Measurements from ENCODE around the gene NDUFA7. TPM values are rescaled to one million over a fixed set of nuclear protein-coding genes. Genes with fewer than 3 reads are reported as not detected.
"Not testable (repeated sequence)": the region's sequence is repeated elsewhere in the genome, so short reads cannot be mapped to it uniquely, and the experiment has no call there.

Gene NDUFA7
- total RNA-seq, result 15.3 TPM

DNA sequence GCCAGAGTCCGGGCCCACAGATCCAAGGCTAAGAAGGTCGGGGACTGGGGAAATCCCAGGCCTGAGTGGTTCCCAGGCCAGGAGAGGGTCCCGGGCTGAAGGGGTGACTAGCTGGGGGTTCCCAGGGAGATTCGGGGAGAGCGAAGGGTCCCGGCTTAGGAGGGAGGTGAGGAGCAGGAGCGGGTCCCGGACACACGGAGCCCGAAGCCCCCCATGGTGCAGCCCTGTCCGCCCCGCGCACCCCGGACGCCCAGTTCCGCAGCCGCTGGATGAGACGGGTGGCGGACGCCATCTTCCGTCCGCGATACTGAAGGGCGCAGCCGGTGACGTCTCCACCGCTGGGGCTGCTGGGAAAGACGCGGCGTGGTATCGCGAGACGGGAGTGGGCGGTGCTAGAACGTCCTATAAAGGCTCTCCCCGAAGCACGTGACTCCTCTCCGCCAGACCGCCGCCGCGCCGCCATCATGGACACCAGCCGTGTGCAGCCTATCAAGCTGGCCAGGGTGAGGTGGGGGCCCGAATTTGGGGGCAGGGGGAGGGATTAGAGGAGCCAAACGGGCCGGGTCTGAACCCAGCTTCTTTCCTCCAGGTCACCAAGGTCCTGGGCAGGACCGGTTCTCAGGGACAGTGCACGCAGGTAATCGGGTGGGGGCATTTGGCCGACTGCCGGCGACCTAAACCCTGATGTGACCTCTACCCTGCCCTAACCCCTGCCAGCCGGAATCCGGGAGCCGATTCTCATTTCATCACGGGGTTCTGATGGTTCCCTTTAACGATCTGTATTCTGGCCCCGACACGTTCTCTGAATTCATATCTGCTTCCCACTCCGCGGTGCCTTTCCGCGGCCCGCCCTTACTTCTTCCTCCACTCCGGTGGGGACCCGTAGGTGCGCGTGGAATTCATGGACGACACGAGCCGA lies at the start of gene NDUFA7, which contains the start of gene RPS28:
TSS of gene NDUFA7 (minus strand) at position 309 of the 919 bp plus-strand sequence. CDS start at position 292, 17 bp downstream.
TSS of gene RPS28 (plus strand) at position 430 of the 919 bp plus-strand sequence. CDS start at position 465, 35 bp downstream.
- Histone ChIP-seq H3K9me3 (ENCODE audit: low read depth, low read length) (no peaks in the 10 kb centered on the region), H3K4me1 (ENCODE audit: insufficient read depth, low read length) (peaks cover 28% of the 10 kb centered on the region), H3K4me3 (ENCODE audit: low read length) (peak within 1 kb of the TSS; percentile 77), H3K27me3 (ENCODE audit: insufficient read depth, low read length) (no peaks in the 10 kb centered on the region)

GRCh38 chr19:8370176-8371010 lies 49.2 kb upstream of the NDUFA7 start:
- Histone ChIP-seq H3K4me3 (ENCODE audit: low read length) (no peak overlapping the region), H3K9me3 (ENCODE audit: low read depth, low read length) (no peaks in the 10 kb centered on the region), H3K27me3 (ENCODE audit: insufficient read depth, low read length) (peaks cover 4% of the 10 kb centered on the region), H3K4me1 (ENCODE audit: insufficient read depth, low read length) (no peaks in the 10 kb centered on the region)

GRCh38 chr19:8367327-8368001 lies 46.3 kb upstream of the NDUFA7 start:
- Histone ChIP-seq H3K4me1 (ENCODE audit: insufficient read depth, low read length) (peaks cover 14% of the 10 kb centered on the region), H3K9me3 (ENCODE audit: low read depth, low read length) (no peaks in the 10 kb centered on the region), H3K4me3 (ENCODE audit: low read length) (no peak overlapping the region), H3K27me3 (ENCODE audit: insufficient read depth, low read length) (peaks cover 20% of the 10 kb centered on the region)

- no peak overlapping the region for H3K4me3 ChIP-seq (ENCODE audit: low read length)
- H3K9me3 ChIP-seq (ENCODE audit: low read depth, low read length), result no peaks in the 10 kb centered on the region
- H3K27me3 ChIP-seq (ENCODE audit: insufficient read depth, low read length), result peaks cover 24% of the 10 kb centered on the region
- peaks cover 14% of the 10 kb centered on the region for H3K4me1 ChIP-seq (ENCODE audit: insufficient read depth, low read length)
Measured at GRCh38 chr19:8366961-8367326, 45.8 kb upstream of the NDUFA7 start.

DNA sequence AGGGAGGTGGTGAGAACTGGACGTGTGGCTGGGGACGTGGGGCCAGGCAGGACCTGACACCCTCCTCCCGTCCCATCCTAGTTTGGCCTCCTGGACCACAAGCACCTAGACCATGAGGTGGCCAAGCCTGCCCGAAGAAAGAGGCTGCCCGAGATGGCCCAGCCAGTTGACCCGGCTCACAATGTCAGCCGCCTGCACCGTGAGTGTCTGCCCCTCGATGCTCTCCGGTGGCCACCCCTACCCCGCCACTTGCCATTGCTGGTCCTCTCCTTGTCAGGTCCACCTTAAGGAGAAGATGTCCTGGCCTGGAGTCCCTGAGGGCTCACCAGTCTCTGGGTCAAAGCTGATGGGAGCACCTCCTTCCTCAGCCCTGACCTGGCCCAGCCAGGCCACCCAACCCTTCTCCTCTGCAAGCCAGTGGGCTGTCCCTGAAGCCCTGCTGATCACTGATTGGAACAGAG lies 45.0 kb upstream of the NDUFA7 start:
- Histone ChIP-seq H3K4me3 (ENCODE audit: low read length) (no peak overlapping the region), H3K4me1 (ENCODE audit: insufficient read depth, low read length) (peaks cover 14% of the 10 kb centered on the region), H3K27me3 (ENCODE audit: insufficient read depth, low read length) (peaks cover 28% of the 10 kb centered on the region), H3K9me3 (ENCODE audit: low read depth, low read length) (no peaks in the 10 kb centered on the region)

GRCh38 chr19:8363803-8364771 lies 42.9 kb upstream of the NDUFA7 start, which contains the start of gene ANGPTL4:
TSS of gene ANGPTL4 (plus strand) at chr19:8364155. CDS start at chr19:8364322, 167 bp downstream.
- no peaks in the 10 kb centered on the region for H3K9me3 ChIP-seq (ENCODE audit: low read depth, low read length)
- H3K27me3 ChIP-seq (ENCODE audit: insufficient read depth, low read length), result peaks cover 28% of the 10 kb centered on the region
- H3K4me3 ChIP-seq (ENCODE audit: low read length), result no peak within 1 kb of the TSS
- peaks cover 14% of the 10 kb centered on the region for H3K4me1 ChIP-seq (ENCODE audit: insufficient read depth, low read length)

DNA sequence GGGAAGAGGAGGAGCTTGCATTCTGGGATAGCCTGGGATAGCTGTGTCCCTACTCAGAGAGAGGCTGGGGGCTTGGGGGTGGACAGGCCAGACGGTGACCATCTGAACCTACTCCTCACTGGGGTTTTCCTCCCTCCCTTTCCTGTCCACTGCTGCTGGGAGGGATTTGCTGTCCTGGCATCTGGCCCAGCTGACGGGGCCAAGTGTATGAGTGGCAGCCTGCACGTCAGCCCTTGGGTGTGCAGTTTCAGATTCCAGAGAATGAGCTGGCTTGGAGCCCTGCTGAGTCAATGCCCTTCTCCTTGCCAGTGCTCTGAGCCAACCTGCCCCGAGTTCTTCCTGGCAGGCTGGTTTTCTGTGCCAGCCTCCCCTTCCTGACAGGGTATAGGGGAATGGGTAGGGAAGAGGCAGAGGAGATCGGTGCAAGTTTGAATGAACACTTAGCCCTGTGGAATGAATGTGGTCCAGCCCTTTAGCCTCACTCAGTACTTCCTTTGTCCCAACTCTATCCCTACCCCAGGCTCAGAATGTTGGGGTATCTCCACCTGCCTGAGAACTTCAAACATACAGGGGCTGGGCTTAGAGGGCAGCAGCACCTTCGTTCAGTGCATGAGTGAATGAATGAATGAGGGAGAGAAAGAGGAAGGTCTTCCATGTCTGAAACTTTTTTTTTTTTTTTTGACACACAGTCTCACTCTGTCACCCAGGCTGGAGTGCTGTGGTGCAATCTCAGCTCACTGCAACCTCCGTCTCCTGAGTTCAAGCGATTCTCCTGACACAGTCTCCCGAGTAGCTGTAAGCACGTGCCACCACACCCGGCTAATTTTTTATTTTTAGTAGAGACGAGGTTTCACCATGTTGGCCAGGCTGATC lies 41.0 kb upstream of the NDUFA7 start:
- Histone ChIP-seq H3K4me1 (ENCODE audit: insufficient read depth, low read length) (peaks cover 14% of the 10 kb centered on the region), H3K9me3 (ENCODE audit: low read depth, low read length) (no peaks in the 10 kb centered on the region), H3K27me3 (ENCODE audit: insufficient read depth, low read length) (peaks cover 28% of the 10 kb centered on the region), H3K4me3 (ENCODE audit: low read length) (no peak overlapping the region)

DNA sequence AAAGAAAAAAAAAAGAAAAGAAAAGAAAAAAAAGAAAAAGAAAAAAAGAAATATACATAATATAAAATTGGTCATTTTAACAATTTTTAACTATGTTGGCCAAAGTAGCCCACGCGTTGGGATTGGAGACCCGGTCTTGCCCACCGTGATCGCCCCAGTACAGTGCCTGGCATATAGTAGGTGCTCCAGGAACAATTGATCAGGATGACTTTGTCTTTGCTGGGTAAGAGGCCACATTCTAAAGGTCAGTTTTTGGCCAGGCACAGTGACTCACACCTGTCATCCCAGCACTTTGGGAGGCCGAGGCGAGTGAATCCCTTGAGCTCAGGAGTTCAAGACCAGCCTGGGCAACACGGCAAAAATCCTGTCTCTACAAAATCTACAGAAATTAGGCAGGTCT lies 39.0 kb upstream of the NDUFA7 start:
- H3K27me3 ChIP-seq (ENCODE audit: insufficient read depth, low read length), result peaks cover 25% of the 10 kb centered on the region
- no peaks in the 10 kb centered on the region for H3K9me3 ChIP-seq (ENCODE audit: low read depth, low read length)
- peaks cover 14% of the 10 kb centered on the region for H3K4me1 ChIP-seq (ENCODE audit: insufficient read depth, low read length)

GRCh38 chr19:8358948-8359347 lies 37.8 kb upstream of the NDUFA7 start:
- no peaks in the 10 kb centered on the region for H3K9me3 ChIP-seq (ENCODE audit: low read depth, low read length)
- peaks cover 9% of the 10 kb centered on the region for H3K4me1 ChIP-seq (ENCODE audit: insufficient read depth, low read length)
- peaks cover 15% of the 10 kb centered on the region for H3K27me3 ChIP-seq (ENCODE audit: insufficient read depth, low read length)
- H3K4me3 ChIP-seq (ENCODE audit: low read length), result no peak overlapping the region

More for the DNA sequence above, 39.0 kb upstream of the NDUFA7 start:
- H3K4me3 ChIP-seq (ENCODE audit: low read length), result no peak overlapping the region

DNA sequence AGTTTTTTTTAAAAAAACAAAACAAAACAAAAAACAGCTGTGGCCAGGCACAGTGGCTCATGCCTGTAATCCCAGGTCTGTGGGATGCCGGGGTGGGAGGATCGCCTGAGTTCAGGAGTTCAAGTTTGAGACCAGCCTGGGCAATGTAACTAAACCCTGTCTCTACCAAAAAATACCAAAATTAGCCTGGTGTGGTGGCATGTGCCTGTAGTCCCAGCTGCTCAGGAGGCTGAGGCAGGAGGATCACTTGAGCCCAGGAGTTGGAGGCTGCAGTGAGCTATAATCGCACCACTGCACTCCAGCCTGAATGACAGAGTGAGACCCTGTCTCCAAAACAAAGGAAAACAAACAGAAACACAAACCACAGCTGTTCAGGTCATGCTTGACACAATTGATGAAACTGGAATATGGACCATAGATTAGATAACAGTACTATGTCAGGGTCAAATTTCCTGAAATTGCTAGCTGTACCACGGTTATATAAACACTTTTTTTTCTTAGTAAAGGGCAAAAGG lies 35.9 kb upstream of the NDUFA7 start:
- H3K4me3 ChIP-seq (ENCODE audit: low read length), result no peak overlapping the region
- no peaks in the 10 kb centered on the region for H3K9me3 ChIP-seq (ENCODE audit: low read depth, low read length)
- no peaks in the 10 kb centered on the region for H3K4me1 ChIP-seq (ENCODE audit: insufficient read depth, low read length)
- peaks cover 8% of the 10 kb centered on the region for H3K27me3 ChIP-seq (ENCODE audit: insufficient read depth, low read length)

- no peak overlapping the region for H3K4me3 ChIP-seq (ENCODE audit: low read length)
- H3K9me3 ChIP-seq (ENCODE audit: low read depth, low read length), result no peaks in the 10 kb centered on the region
- H3K27me3 ChIP-seq (ENCODE audit: insufficient read depth, low read length), result peaks cover 3% of the 10 kb centered on the region
- H3K4me1 ChIP-seq (ENCODE audit: insufficient read depth, low read length), result no peaks in the 10 kb centered on the region
Measured at GRCh38 chr19:8355631-8356402, 34.6 kb upstream of the NDUFA7 start.

- H3K4me3 ChIP-seq (ENCODE audit: low read length); H3K27me3 ChIP-seq (ENCODE audit: insufficient read depth, low read length); H3K4me1 ChIP-seq (ENCODE audit: insufficient read depth, low read length); H3K9me3 ChIP-seq (ENCODE audit: low read depth, low read length): not testable (repeated sequence)
Measured at GRCh38 chr19:8352845-8353244, 31.7 kb upstream of the NDUFA7 start.
